HTERT RPE-1 (cell line): ENCODE measurements around the gene UBE2L6.
"Not testable (repeated sequence)": the region's sequence is repeated elsewhere in the genome, so short reads cannot be mapped to it uniquely, and the experiment has no call there.

Source experiments
- in situ Hi-C: fragments of 300-500 bp; cut with MboI; formaldehyde crosslinking; loops from 4 replicates; pipeline ENCODE4 v1.14.3; 2020; ENCODE audit warnings: low sequenced_read_pairs

The UBE2L6 gene

GRCh38 chr11:57566905-57567514 is 462 bp downstream of the UBE2L6 start:
- in situ Hi-C loops: no loop called here

DNA sequence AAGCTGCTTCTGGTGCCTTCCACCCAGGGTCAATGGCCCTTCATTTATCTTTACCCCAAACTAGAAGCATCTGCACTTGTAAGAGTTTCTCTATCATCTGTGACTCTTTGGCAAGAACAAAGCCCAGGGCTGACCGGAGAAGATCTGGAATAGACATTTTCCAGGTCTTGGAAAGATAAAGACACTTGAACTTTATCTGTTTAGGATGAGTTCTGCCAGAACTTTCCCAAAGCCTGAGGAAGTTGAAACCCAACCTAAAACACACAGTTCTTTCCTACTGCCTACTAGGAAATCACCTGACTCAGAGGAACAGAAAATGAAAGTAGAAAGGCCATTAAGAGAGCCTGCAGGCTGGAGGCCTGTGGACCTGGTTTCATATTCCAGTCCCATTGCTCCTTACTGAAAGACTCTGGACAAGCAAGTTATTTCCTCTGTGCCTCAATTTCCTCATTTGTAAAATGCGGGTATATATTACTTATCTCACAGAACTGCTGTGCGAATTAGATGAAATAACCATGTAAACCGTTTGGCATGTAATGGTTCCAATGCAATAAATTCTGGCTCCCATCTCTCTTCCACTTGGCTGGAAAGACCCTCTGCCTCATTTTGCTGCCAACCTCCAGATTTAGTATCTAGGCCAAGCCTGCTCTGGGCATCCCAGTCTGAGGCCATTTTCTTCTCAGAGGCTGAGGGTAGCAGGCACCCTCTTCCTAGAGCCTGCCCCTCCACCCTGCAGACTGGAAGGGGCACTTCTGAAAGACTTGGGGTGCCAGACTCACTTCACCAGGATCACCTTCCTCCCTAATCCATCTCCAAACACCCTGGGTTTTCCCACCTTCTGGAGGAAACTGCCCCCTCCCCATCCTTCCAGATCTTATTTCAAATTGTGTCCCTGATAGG is 1.2 kb downstream of the UBE2L6 start:
- in situ Hi-C loops: no loop called here

GRCh38 chr11:57562596-57562995 is 4.9 kb downstream of the UBE2L6 start:
- in situ Hi-C loops: no loop called here

GRCh38 chr11:57560146-57560545 is 7.3 kb downstream of the UBE2L6 start:
- in situ Hi-C loops: no loop called here

DNA sequence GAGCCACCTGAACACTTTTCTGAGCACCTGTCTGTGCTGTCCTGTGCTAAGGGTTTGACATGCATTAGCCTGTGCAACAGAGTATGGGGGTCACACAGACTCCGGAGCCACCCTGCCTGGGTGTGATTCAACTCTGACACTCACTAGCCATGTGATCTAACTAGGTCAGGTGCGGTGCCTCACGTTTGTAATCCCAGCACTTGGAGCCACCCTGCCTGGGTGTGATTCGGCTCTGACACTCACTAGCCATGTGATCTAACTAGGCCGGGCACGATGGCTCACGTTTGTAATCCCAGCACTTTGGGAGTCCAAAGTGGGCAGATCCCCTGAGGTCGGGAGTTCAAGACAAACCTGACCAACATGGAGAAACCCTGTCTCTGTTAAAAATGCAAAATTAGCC is 11.4 kb downstream of the UBE2L6 start:
- in situ Hi-C loops: no loop called here

- in situ Hi-C loops: no loop called here
Observed at GRCh38 chr11:57555393-57555792, 12.1 kb downstream of the UBE2L6 start.

- in situ Hi-C loops: no loop called here
Observed at GRCh38 chr11:57552479-57552878, 15.0 kb downstream of the UBE2L6 start.

- in situ Hi-C loops: no loop called here
Observed at GRCh38 chr11:57551941-57552340, 15.5 kb downstream of the UBE2L6 start.

- in situ Hi-C loops: no loop called here
Observed at GRCh38 chr11:57549983-57550382, 17.5 kb downstream of the UBE2L6 start.

DNA sequence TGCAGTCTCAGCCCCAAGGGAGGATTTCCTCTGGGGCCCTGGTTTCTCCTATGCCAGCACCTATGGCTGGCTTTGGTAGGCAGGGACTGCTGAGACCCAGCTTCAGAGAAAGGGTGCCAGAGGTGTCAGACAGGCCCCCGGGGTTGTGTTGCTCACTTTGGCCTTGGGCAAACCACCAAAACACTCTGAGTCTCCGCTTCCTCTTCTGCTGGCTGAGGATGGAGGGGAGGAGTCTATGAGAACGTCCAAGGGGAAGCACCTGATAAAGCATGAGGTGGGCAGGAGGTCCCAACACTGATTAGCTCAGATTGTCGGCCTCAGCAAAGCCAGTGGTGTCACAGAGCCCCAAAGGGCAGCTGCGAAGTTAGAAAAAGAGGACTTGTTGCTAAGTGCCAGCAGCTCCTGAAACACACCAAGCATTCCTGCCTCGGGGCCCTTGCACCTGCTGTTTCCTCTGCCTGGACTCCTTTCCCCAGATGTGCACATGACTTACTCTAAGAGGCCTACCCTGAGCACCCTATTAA is 19.6 kb downstream of the UBE2L6 start:
- in situ Hi-C loops: no loop called here

GRCh38 chr11:57546869-57547475 is 20.5 kb downstream of the UBE2L6 start:
- in situ Hi-C loops: no loop called here

- in situ Hi-C loops: no loop called here
Observed at GRCh38 chr11:57546451-57546850, 21.0 kb downstream of the UBE2L6 start.

GRCh38 chr11:57545883-57546282 is 21.6 kb downstream of the UBE2L6 start:
- in situ Hi-C loops: no loop called here

DNA sequence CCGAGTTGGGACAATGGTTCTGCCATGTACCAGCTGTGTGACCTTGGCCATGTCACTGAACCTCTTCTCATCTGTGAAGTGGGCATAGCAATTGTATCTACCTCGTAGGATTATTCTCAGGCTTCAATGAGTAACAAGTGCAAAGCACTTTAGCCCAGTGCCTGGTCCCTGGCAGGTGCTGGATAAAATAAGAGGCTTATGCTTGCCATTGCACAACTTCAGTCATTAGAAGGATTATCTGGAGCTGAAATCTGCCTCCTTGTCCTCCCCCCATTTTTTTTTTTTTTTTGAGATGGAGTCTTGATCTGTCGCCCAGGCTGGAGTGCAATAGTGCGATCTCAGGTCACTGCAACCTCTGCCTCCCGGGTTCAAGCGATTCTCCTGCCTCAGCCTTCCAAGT is 22.9 kb downstream of the UBE2L6 start:
- in situ Hi-C loops: no loop called here

DNA sequence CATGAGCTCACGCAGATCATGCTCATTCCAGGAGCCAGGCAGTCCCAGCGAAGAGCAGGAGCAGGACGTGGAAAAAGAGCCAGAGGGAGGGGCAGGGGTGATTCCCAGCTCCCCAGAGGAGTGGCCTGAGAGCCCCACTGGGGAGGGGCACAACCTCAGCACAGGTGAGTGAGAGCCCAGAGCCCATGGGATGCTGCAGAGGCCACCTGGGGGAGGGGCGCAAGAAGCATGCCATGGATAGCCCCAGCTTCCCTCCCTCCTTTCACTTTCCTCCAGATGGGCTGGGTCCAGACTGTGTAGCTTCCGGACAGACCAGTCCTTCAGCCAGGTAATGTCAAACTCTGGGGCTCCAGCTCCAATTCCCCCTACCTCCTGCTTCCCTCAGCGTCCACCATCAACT is 23.9 kb downstream of the UBE2L6 start:
- in situ Hi-C loops: no loop called here

- in situ Hi-C loops: no loop called here
Observed at GRCh38 chr11:57542582-57542981, 24.9 kb downstream of the UBE2L6 start.

GRCh38 chr11:57541169-57541568 is 26.3 kb downstream of the UBE2L6 start:
- in situ Hi-C loops: no loop called here

GRCh38 chr11:57539342-57539741 is 28.1 kb downstream of the UBE2L6 start:
- in situ Hi-C loops: no loop called here

DNA sequence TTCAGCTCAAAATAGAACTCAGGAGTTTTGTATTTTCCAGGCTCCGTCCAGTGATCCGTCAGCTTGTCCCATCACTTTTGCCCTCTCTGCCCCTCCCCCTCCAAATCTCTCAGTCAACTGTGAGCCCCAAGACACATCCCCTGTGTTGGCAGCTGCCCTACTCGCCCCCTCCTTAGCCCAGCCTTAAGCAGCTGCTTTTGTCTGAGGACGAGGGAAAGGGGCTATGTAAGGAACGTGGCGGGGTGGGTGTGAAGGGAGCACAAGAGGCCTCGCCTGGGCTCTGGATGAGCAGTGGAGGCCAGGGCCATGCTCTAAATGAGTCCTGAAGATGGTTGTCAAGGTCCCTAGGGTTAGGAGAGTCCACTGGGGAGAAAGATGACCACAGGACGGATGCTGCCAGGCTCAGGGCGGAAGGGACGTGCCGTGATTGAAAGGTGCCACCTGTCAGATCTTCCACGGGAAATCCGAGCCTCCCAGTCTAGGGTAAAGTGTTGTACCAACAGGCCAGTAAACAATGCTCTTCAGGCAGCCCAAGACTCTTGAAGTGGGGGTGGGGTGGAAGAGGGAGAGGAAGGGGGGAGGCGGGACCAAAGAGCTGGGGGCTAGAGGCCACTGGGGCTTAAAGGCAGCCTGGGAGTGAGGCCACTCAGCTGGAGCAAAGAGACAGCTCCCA is 30.4 kb downstream of the UBE2L6 start, which contains the start of gene SMTNL1:
Gene SMTNL1 (plus strand): TSS at position 649 of the 673 bp plus-strand sequence. CDS start 5,048 bp downstream, outside the sequence.
- in situ Hi-C loops: no loop called here

GRCh38 chr11:57534449-57534848 is 33.0 kb downstream of the UBE2L6 start:
- in situ Hi-C loops: not testable (repeated sequence)
